Measurements from ENCODE around the gene TMEM198.

The TMEM198 gene

GRCh38 chr2:219555956-219556355 lies 12.1 kb downstream of the TMEM198 start:
- H3K4me3 ChIP-seq (ENCODE audit: low read depth, low read length), result no peak overlapping the region
- no peak for TF ChIP-seq CTCF (IDR thresholded peaks at IDR 0.05; ENCODE audit: low read depth, low read length, missing control alignments)
- in situ Hi-C loops (cut with HindIII; ENCODE audit: low sequenced_read_pairs), result no loop called here
- no peak for DNase-seq (ENCODE audit: low read depth)

- in situ Hi-C loops (cut with HindIII; ENCODE audit: low sequenced_read_pairs), result no loop called here
- no peak for TF ChIP-seq CTCF (IDR thresholded peaks at IDR 0.05; ENCODE audit: low read depth, low read length, missing control alignments)
- H3K4me3 ChIP-seq (ENCODE audit: low read depth, low read length), result no peak overlapping the region
- no peak for DNase-seq (ENCODE audit: low read depth)
These were observed 12.6 kb downstream of the TMEM198 start for GRCh38 chr2:219556413-219556812.

- DNase-seq (ENCODE audit: low read depth), result no peak
- H3K4me3 ChIP-seq (ENCODE audit: low read depth, low read length), result no peak overlapping the region
- no peak for TF ChIP-seq CTCF (IDR thresholded peaks at IDR 0.05; ENCODE audit: low read depth, low read length, missing control alignments)
- in situ Hi-C loops (cut with HindIII; ENCODE audit: low sequenced_read_pairs), result no loop called here
These were observed 13.5 kb downstream of the TMEM198 start for GRCh38 chr2:219557320-219557719.

- H3K4me3 ChIP-seq (ENCODE audit: low read depth, low read length), result no peak overlapping the region
- no peak for DNase-seq (ENCODE audit: low read depth)
- TF ChIP-seq CTCF (IDR thresholded peaks at IDR 0.05; ENCODE audit: low read depth, low read length, missing control alignments), result no peak
- in situ Hi-C loops (cut with HindIII; ENCODE audit: low sequenced_read_pairs), result no loop called here
These were observed 14.3 kb downstream of the TMEM198 start for GRCh38 chr2:219557791-219558785.

- no peak for TF ChIP-seq CTCF (IDR thresholded peaks at IDR 0.05; ENCODE audit: low read depth, low read length, missing control alignments)
- in situ Hi-C loops (cut with HindIII; ENCODE audit: low sequenced_read_pairs), result no loop called here
- H3K4me3 ChIP-seq (ENCODE audit: low read depth, low read length), result no peak overlapping the region
- no peak for DNase-seq (ENCODE audit: low read depth)
These were observed 15.5 kb downstream of the TMEM198 start for GRCh38 chr2:219559156-219559915.

- no peak overlapping the region for H3K4me3 ChIP-seq (ENCODE audit: low read depth, low read length)
- DNase-seq (ENCODE audit: low read depth), result no peak
- TF ChIP-seq CTCF (IDR thresholded peaks at IDR 0.05; ENCODE audit: low read depth, low read length, missing control alignments), result peak; percentile 67
- in situ Hi-C loops (cut with HindIII; ENCODE audit: low sequenced_read_pairs), result no loop called here
These were observed 16.4 kb downstream of the TMEM198 start for GRCh38 chr2:219560037-219560892.

All from astrocyte of the cerebellum (primary cell).